Caco-2 (cell line): Measurements from ENCODE around the gene IFNA8. TPM values are rescaled to one million over a fixed set of nuclear protein-coding genes. Genes with fewer than 3 reads are reported as not detected.
A peak's percentile ranks its signal among the peaks of the same experiment; 100 is the strongest.
"Not testable (repeated sequence)": the region's sequence is repeated elsewhere in the genome, so short reads cannot be mapped to it uniquely, and the experiment has no call there.

Experiments used
- BruUV-seq: library from RNA; stranded (reverse); fragments of 400-500 nt; replicated peaks from 2 replicates; lab custom pipeline; 2021; lab: Mats Ljungman, UMichigan
- CTCF ChIA-PET: fragments of 300-600 bp; sonication (Branson Sonifier 250); formaldehyde crosslinking; loops from one replicate; lab custom pipeline; 2022; ENCODE audit warnings: antibody characterized with exemption; lab: Charles Lee
- POLR2A ChIA-PET: fragments of 300-600 bp; sonication (Branson Sonifier 250); formaldehyde crosslinking; loops from one replicate; lab custom pipeline; 2022; ENCODE audit warnings: antibody characterized with exemption; lab: Charles Lee
- DNase-seq, 2 experiments: peaks; one replicate each; pipeline versions ENCODE4 v3.0.0 to v3.0.0-alpha.2; 2020 to 2022
- H3K27me3 ChIP-seq: replicated peaks from 2 replicates; pipeline ENCODE4 v1.6.0; 2011; ENCODE audit warnings: low read length; ENCODE audit not compliant: control insufficient read depth, insufficient read depth
- H3K36me3 ChIP-seq: 2 replicates; pipeline ENCODE4 v1.5.1; 2011; ENCODE audit warnings: low read length; ENCODE audit not compliant: control insufficient read depth, insufficient read depth
- H3K4me1 ChIP-seq: fragments of 250-450 bp; sonication (Bioruptor Pico); 2 replicates; pipeline ENCODE4 v1.5.1; 2020; ENCODE audit warnings: mild to moderate bottlenecking
- H3K4me3 ChIP-seq: 2 replicates; pipeline ENCODE4 v1.5.1; 2011; ENCODE audit warnings: low read depth, mild to moderate bottlenecking, control low read depth, low read length
- H3K9me3 ChIP-seq: fragments of 250-450 bp; sonication (Bioruptor Pico); 2 replicates; pipeline ENCODE4 v1.5.1; 2020; ENCODE audit warnings: mild to moderate bottlenecking, moderate library complexity
- H3K27ac Mint-ChIP-seq: one replicate; pipeline ENCODE4 v1.8.0; 2022; ENCODE audit warnings: mixed read lengths; ENCODE audit not compliant: unreplicated experiment
- H3K27me3 Mint-ChIP-seq: one replicate; pipeline ENCODE4 v1.8.0; 2022; ENCODE audit warnings: mixed read lengths; ENCODE audit not compliant: insufficient read depth, unreplicated experiment
- H3K36me3 Mint-ChIP-seq: one replicate; pipeline ENCODE4 v1.8.0; 2022; ENCODE audit warnings: mild to moderate bottlenecking, mixed read lengths; ENCODE audit not compliant: insufficient read depth, unreplicated experiment
- H3K4me1 Mint-ChIP-seq: one replicate; pipeline ENCODE4 v1.8.0; 2022; ENCODE audit warnings: low read depth, mixed read lengths; ENCODE audit not compliant: unreplicated experiment
- H3K4me3 Mint-ChIP-seq: one replicate; pipeline ENCODE4 v1.8.0; 2022; ENCODE audit warnings: mild to moderate bottlenecking, moderate library complexity, mixed read lengths; ENCODE audit not compliant: unreplicated experiment
- H3K9me3 Mint-ChIP-seq: one replicate; pipeline ENCODE4 v1.8.0; 2022; ENCODE audit warnings: mixed read lengths; ENCODE audit not compliant: unreplicated experiment
- intact Hi-C: fragments of 100-400 bp; cut with micrococcal nuclease; formaldehyde crosslinking; loops from one replicate; pipeline ENCODE4 v1.10.0; 2022; ENCODE audit not compliant: unreplicated experiment
- total RNA-seq: library from RNA; stranded (reverse); gene quantifications from 2 replicates; pipeline ENCODE4 v1.2.3, GENCODE V29; 2022
- TF ChIP-seq, protein P1 (sequence below), 2 experiments: fragments of 200-600 bp in 1 of 2; IDR thresholded peaks; 1 replicate in 1 of 2; 2 replicates in 1 of 2; pipeline versions ENCODE4 v1.5.1 to v1.8.0; 2011 to 2022; ENCODE audit warnings: antibody characterized with exemption in 1 of 2, control low read depth in 1 of 2, inconsistent platforms in 1 of 2, low read depth in 1 of 2, low read length in 1 of 2, mild to moderate bottlenecking in 1 of 2, moderate library complexity in 1 of 2; ENCODE audit not compliant: insufficient read depth in 1 of 2, severe bottlenecking in 1 of 2, unreplicated experiment in 1 of 2

Gene IFNA8
- total RNA-seq, 1 experiment from 2014 or later: not detected

- intact Hi-C loops: no loop called here
- Histone ChIP-seq H3K9me3 (no peaks in the 10 kb centered on the region), H3K27me3 (no peaks in the 10 kb centered on the region; the same call in 1 of the 2 replicates), H3K4me1 (no peaks in the 10 kb centered on the region), H3K4me3 (no peak within 1 kb of the TSS), H3K36me3 (no peaks in the 10 kb centered on the region)
- H3K9me3 Mint-ChIP-seq: no peaks in the 10 kb centered on the region
- no peak for DNase-seq
- POLR2A ChIA-PET: no interaction called here
- no peak within 1 kb of the TSS for H3K27ac Mint-ChIP-seq
- H3K4me1 Mint-ChIP-seq: peaks cover 6% of the 10 kb centered on the region
- H3K27me3 Mint-ChIP-seq: peaks cover 3% of the 10 kb centered on the region
- TF ChIP-seq, protein P1, sequence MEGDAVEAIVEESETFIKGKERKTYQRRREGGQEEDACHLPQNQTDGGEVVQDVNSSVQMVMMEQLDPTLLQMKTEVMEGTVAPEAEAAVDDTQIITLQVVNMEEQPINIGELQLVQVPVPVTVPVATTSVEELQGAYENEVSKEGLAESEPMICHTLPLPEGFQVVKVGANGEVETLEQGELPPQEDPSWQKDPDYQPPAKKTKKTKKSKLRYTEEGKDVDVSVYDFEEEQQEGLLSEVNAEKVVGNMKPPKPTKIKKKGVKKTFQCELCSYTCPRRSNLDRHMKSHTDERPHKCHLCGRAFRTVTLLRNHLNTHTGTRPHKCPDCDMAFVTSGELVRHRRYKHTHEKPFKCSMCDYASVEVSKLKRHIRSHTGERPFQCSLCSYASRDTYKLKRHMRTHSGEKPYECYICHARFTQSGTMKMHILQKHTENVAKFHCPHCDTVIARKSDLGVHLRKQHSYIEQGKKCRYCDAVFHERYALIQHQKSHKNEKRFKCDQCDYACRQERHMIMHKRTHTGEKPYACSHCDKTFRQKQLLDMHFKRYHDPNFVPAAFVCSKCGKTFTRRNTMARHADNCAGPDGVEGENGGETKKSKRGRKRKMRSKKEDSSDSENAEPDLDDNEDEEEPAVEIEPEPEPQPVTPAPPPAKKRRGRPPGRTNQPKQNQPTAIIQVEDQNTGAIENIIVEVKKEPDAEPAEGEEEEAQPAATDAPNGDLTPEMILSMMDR (IDR thresholded peaks at IDR 0.05; ENCODE audit: insufficient read depth in 1 of 2, low read depth in 1 of 2, low read length in 1 of 2, severe bottlenecking in 1 of 2, unreplicated experiment in 1 of 2): no peak
- CTCF ChIA-PET: no interaction called here
- no peak within 1 kb of the TSS for H3K4me3 Mint-ChIP-seq
- H3K36me3 Mint-ChIP-seq: no peaks in the 10 kb centered on the region
- no TSS peak for BruUV-seq
Measured at GRCh38 chr9:21367957-21368356, 41.0 kb upstream of the IFNA8 start, which contains the start of gene IFNA13. Gene IFNA13 (minus strand): TSS chr9:21368057. CDS start chr9:21368010, 47 bp downstream.

- H3K4me1 Mint-ChIP-seq, H3K9me3 ChIP-seq, H3K36me3 Mint-ChIP-seq, H3K27me3 ChIP-seq, BruUV-seq, H3K4me3 ChIP-seq, POLR2A ChIA-PET, CTCF ChIA-PET, H3K4me1 ChIP-seq, H3K4me3 Mint-ChIP-seq, H3K27me3 Mint-ChIP-seq, H3K27ac Mint-ChIP-seq, DNase-seq, H3K9me3 Mint-ChIP-seq, intact Hi-C loops, H3K36me3 ChIP-seq: not testable (repeated sequence)
Measured at GRCh38 chr9:21371467-21371866, 37.5 kb upstream of the IFNA8 start.

DNA sequence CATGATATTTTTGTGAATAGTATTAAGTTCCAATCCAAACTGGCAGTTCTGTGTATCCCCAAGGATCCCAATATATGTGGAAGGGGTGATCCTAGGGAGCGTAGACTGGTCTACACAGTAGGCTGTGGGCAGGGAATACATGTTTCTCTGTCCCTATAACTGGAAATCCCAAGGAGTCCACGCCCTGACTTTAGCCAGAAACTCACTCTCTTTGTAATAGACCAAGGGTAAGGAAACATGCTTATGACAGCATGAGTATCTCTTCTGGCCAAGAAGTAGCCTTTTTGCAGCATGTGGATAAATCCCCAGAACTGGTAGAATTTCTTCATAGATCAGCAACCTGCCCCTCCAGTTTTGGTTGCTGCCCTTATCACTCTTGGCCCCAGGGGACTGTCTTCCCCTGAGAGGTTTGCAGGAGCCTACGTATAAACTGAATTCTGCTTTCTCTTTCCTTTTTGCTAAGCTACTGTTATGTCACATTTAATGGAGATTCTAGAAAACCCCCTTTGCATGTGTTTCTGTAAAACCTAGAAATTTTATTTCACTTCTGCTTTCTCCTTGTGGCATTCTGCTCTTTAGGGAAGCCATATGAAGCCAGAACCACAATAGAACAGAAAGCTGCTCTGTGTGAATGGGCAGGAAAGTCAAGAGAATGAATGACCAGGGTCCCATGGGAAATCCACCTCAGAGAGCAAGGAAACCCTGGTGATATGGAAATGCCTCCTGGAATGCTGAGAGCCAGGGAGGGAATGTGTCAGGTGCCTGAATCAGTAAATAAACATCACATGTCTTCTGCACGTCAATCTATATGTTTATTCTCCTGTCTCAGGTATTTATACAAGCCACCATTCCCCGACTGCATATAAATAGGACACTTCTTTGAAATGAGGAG lies 27.2 kb upstream of the IFNA8 start:
- no TSS peak for BruUV-seq
- peak in 1 of 2 experiments; percentile 20 for DNase-seq
- H3K4me1 ChIP-seq: no peaks in the 10 kb centered on the region
- no peaks in the 10 kb centered on the region for H3K27me3 ChIP-seq
- Mint-ChIP-seq H3K4me1 (no peaks in the 10 kb centered on the region), H3K36me3 (no peaks in the 10 kb centered on the region), H3K4me3 (no peak overlapping the region), H3K9me3 (no peaks in the 10 kb centered on the region), H3K27me3 (peaks cover 11% of the 10 kb centered on the region), H3K27ac (no peak overlapping the region)
- H3K9me3 ChIP-seq: no peaks in the 10 kb centered on the region
- H3K36me3 ChIP-seq: no peaks in the 10 kb centered on the region
- intact Hi-C loops: no loop called here
- ChIA-PET POLR2A (no interaction called here), CTCF (no interaction called here)
- TF ChIP-seq, protein P1 (IDR thresholded peaks at IDR 0.05; ENCODE audit: insufficient read depth in 1 of 2, low read depth in 1 of 2, low read length in 1 of 2, severe bottlenecking in 1 of 2, unreplicated experiment in 1 of 2): no peak
- H3K4me3 ChIP-seq: no peak overlapping the region
